MM.1S (cell line): ENCODE results near the gene MRTFA.

Experiments
- DNase-seq: peaks from one replicate; pipeline ENCODE4 v3.0.0-alpha.2; 2015
- H2AFZ ChIP-seq: fragments of 300-600 bp; sonication (generic); 2 replicates; pipeline ENCODE4 v1.6.0; 2016; ENCODE audit warnings: antibody characterized with exemption, low read length
- H3F3A ChIP-seq: fragments of 300-600 bp; sonication (generic); 2 replicates; pipeline ENCODE4 v1.6.1; 2016; ENCODE audit warnings: mild to moderate bottlenecking, antibody characterized with exemption, low read length, moderate library complexity, mixed read lengths; ENCODE audit not compliant: insufficient read depth
- H3K27ac ChIP-seq: fragments of 300-600 bp; sonication (generic); 2 replicates; pipeline ENCODE4 v1.5.1; 2016; ENCODE audit warnings: mild to moderate bottlenecking, low read length
- H3K27me3 ChIP-seq: fragments of 300-600 bp; sonication (generic); replicated peaks from 2 replicates; pipeline ENCODE4 v1.6.0; 2016; ENCODE audit warnings: low read length; ENCODE audit not compliant: insufficient read depth
- H3K36me3 ChIP-seq: fragments of 300-600 bp; sonication (generic); replicated peaks from 2 replicates; pipeline ENCODE4 v1.6.1; 2016; ENCODE audit warnings: mild to moderate bottlenecking, low read length, mixed read lengths; ENCODE audit not compliant: insufficient read depth
- H3K4me1 ChIP-seq: fragments of 300-600 bp; sonication (generic); 2 replicates; pipeline ENCODE4 v1.6.1; 2016; ENCODE audit warnings: low read length, mixed read lengths
- H3K4me2 ChIP-seq: fragments of 300-600 bp; sonication (generic); 2 replicates; pipeline ENCODE4 v1.6.0; 2016; ENCODE audit warnings: low read depth, low read length
- H3K4me3 ChIP-seq: fragments of 300-600 bp; sonication (generic); 2 replicates; pipeline ENCODE4 v1.5.1; 2016; ENCODE audit warnings: low read length, mixed read lengths
- H3K79me2 ChIP-seq: fragments of 300-600 bp; sonication (generic); 2 replicates; pipeline ENCODE4 v1.6.1; 2016; ENCODE audit warnings: mixed run types, low read length, mixed read lengths
- H3K9ac ChIP-seq: fragments of 300-600 bp; sonication (generic); 2 replicates; pipeline ENCODE4 v1.6.1; 2016; ENCODE audit warnings: low read length, mixed read lengths
- H3K9me2 ChIP-seq: fragments of 300-600 bp; sonication (generic); replicated peaks from 2 replicates; pipeline ENCODE4 v1.6.1; 2016; ENCODE audit warnings: mild to moderate bottlenecking, low read length, mixed read lengths; ENCODE audit not compliant: insufficient read depth
- H3K9me3 ChIP-seq: fragments of 300-600 bp; sonication (generic); replicated peaks from 2 replicates; pipeline ENCODE4 v1.6.1; 2016; ENCODE audit warnings: mild to moderate bottlenecking, low read length, mixed read lengths; ENCODE audit not compliant: insufficient read depth
- H4K20me1 ChIP-seq: fragments of 300-600 bp; sonication (generic); 2 replicates; pipeline ENCODE4 v1.6.1; 2016; ENCODE audit warnings: mild to moderate bottlenecking, low read length, moderate library complexity, mixed read lengths; ENCODE audit not compliant: insufficient read depth
- CTCF ChIP-seq: fragments of 300-600 bp; sonication (generic); IDR thresholded peaks from 2 replicates; pipeline ENCODE4 v1.5.1; 2016; ENCODE audit warnings: antibody characterized with exemption, low read length, mixed read lengths
- EZH2 ChIP-seq: fragments of 300-600 bp; sonication (generic); optimal IDR thresholded peaks from 2 replicates; pipeline ENCODE3; 2017; ENCODE audit warnings: low read depth, mild to moderate bottlenecking, antibody characterized with exemption, low read length, mixed read lengths
- EZH2phosphoT487 ChIP-seq: fragments of 300-600 bp; sonication (generic); IDR thresholded peaks from 2 replicates; pipeline ENCODE4 v1.6.1; 2018; ENCODE audit warnings: antibody characterized with exemption, low read length

MRTFA gene

GRCh38 chr22:40409613-40410113, 226.9 kb downstream of the MRTFA start:
- H3K4me2 ChIP-seq: no peak overlapping the region
- H3K4me3 ChIP-seq: no peak overlapping the region
- H4K20me1 ChIP-seq: no peaks in the 10 kb centered on the region
- no peak overlapping the region for H3K9ac ChIP-seq
- H2AFZ ChIP-seq: no peak overlapping the region
- no peak for TF ChIP-seq CTCF
- H3K27ac ChIP-seq: no peak overlapping the region
- no peaks in the 10 kb centered on the region for H3K9me2 ChIP-seq
- H3K27me3 ChIP-seq: no peaks in the 10 kb centered on the region
- H3K79me2 ChIP-seq: no peaks in the 10 kb centered on the region
- DNase-seq: no peak
- H3K36me3 ChIP-seq: peaks cover 4% of the 10 kb centered on the region; the same call in 1 of the 2 replicates
- H3F3A ChIP-seq: no peaks in the 10 kb centered on the region
- H3K4me1 ChIP-seq: no peaks in the 10 kb centered on the region
- H3K9me3 ChIP-seq: no peaks in the 10 kb centered on the region

- Histone ChIP-seq H3K9me3 (no peaks in the 10 kb centered on the region), H3K79me2 (no peaks in the 10 kb centered on the region), H3K4me1 (no peaks in the 10 kb centered on the region), H3K27me3 (no peaks in the 10 kb centered on the region), H3K4me3 (no peak overlapping the region), H2AFZ (no peak overlapping the region), H3K27ac (no peak overlapping the region), H4K20me1 (no peaks in the 10 kb centered on the region), H3K9ac (no peak overlapping the region), H3K9me2 (no peaks in the 10 kb centered on the region), H3F3A (no peaks in the 10 kb centered on the region), H3K4me2 (no peak overlapping the region), H3K36me3 (peaks cover 4% of the 10 kb centered on the region; the same call in 1 of the 2 replicates)
- TF ChIP-seq EZH2phosphoT487 (no peak), EZH2 (no peak)
- no peak for DNase-seq
Observed at GRCh38 chr22:40408718-40409612, 227.6 kb downstream of the MRTFA start.

GRCh38 chr22:40407831-40408717, 228.4 kb downstream of the MRTFA start:
- TF ChIP-seq EZH2phosphoT487: no peak
- no peak for TF ChIP-seq CTCF
- TF ChIP-seq EZH2: no peak
- Histone ChIP-seq H3K27me3 (no peaks in the 10 kb centered on the region), H3K4me1 (no peaks in the 10 kb centered on the region), H3K9me2 (no peaks in the 10 kb centered on the region), H3K36me3 (peaks cover 4% of the 10 kb centered on the region; the same call in 1 of the 2 replicates), H3K4me2 (no peak overlapping the region), H3K4me3 (no peak overlapping the region), H3K9ac (no peak overlapping the region), H3K27ac (no peak overlapping the region), H3K79me2 (no peaks in the 10 kb centered on the region), H3F3A (no peaks in the 10 kb centered on the region), H2AFZ (no peak overlapping the region), H3K9me3 (no peaks in the 10 kb centered on the region), H4K20me1 (no peaks in the 10 kb centered on the region)
- DNase-seq: no peak
